PC-9 (cell line): Measurements from ENCODE around the gene SOD2. TPM values are rescaled to one million over a fixed set of nuclear protein-coding genes. Genes with fewer than 3 reads are reported as not detected.
A peak's percentile ranks its signal among the peaks of the same experiment; 100 is the strongest.

ENCODE experiments used
- Bru-seq: library from RNA; stranded (reverse); fragments of 400-500 nt; gene quantifications from one replicate; lab custom pipeline; 2021; lab: Mats Ljungman, UMichigan
- BruChase-seq, 2 experiments: library from RNA; stranded (reverse); fragments of 400-500 nt; gene quantifications; one replicate each; lab custom pipeline; 2021; lab: Mats Ljungman, UMichigan
- BruUV-seq: library from RNA; stranded (reverse); fragments of 400-500 nt; replicated peaks from 2 replicates; lab custom pipeline; 2021; lab: Mats Ljungman, UMichigan
- CTCF ChIA-PET: fragments of 300-600 bp; sonication (Branson Sonifier 250); formaldehyde crosslinking; loops from one replicate; lab custom pipeline; 2022; ENCODE audit warnings: antibody characterized with exemption; lab: Charles Lee
- POLR2A ChIA-PET: fragments of 300-600 bp; sonication (Branson Sonifier 250); formaldehyde crosslinking; loops from one replicate; lab custom pipeline; 2022; ENCODE audit warnings: antibody characterized with exemption; ENCODE audit not compliant: unreplicated experiment; lab: Charles Lee
- DNase-seq, 2 experiments: peaks; one replicate each; pipeline versions ENCODE4 v3.0.0 to v3.0.0-alpha.2; 2015 to 2022; ENCODE audit warnings: mixed read lengths in 1 of 2
- H2AFZ ChIP-seq: fragments of 200-600 bp; sonication (generic); 2 replicates; pipeline ENCODE4 v1.8.1; 2017; ENCODE audit warnings: antibody characterized with exemption
- H3F3A ChIP-seq: fragments of 200-600 bp; sonication (generic); 2 replicates; pipeline ENCODE4 v1.8.1; 2017; ENCODE audit warnings: antibody characterized with exemption, mild to moderate bottlenecking, low read depth; ENCODE audit not compliant: insufficient read depth
- H3K27ac ChIP-seq: fragments of 200-600 bp; sonication (generic); 2 replicates; pipeline ENCODE4 v1.6.1; 2016; ENCODE audit warnings: mixed run types
- H3K27me3 ChIP-seq: fragments of 200-600 bp; sonication (generic); 2 replicates; pipeline ENCODE4 v1.6.1; 2016; ENCODE audit warnings: low read depth, mixed run types; ENCODE audit not compliant: insufficient read depth
- H3K36me3 ChIP-seq: fragments of 200-600 bp; sonication (generic); 2 replicates; pipeline ENCODE4 v1.6.1; 2016; ENCODE audit warnings: low read depth, mixed run types
- H3K4me1 ChIP-seq: fragments of 200-600 bp; sonication (generic); replicated peaks from 2 replicates; pipeline ENCODE4 v1.6.1; 2016; ENCODE audit warnings: mixed run types; ENCODE audit not compliant: insufficient read depth
- H3K4me2 ChIP-seq: fragments of 200-600 bp; sonication (generic); 2 replicates; pipeline ENCODE4 v1.6.1; 2017; ENCODE audit warnings: mixed run types
- H3K4me3 ChIP-seq: fragments of 200-600 bp; sonication (generic); 2 replicates; pipeline ENCODE4 v1.6.1; 2016; ENCODE audit warnings: mixed run types
- H3K79me2 ChIP-seq: fragments of 200-600 bp; sonication (generic); 2 replicates; pipeline ENCODE4 v1.6.1; 2017; ENCODE audit warnings: low read depth, mixed run types
- H3K9me2 ChIP-seq: fragments of 200-600 bp; sonication (generic); 2 replicates; pipeline ENCODE4 v1.8.1; 2017; ENCODE audit warnings: mild to moderate bottlenecking; ENCODE audit not compliant: insufficient read depth
- H3K9me3 ChIP-seq: fragments of 200-600 bp; sonication (generic); 2 replicates; pipeline ENCODE4 v1.8.1; 2016; ENCODE audit warnings: low read depth; ENCODE audit not compliant: insufficient read depth
- H4K20me1 ChIP-seq: fragments of 200-600 bp; sonication (generic); 2 replicates; pipeline ENCODE4 v1.8.1; 2017; ENCODE audit not compliant: insufficient read depth
- CTCF ChIP-seq: fragments of 200-600 bp; sonication (generic); conservative IDR thresholded peaks from 2 replicates; pipeline ENCODE4 v1.6.1; 2017; ENCODE audit warnings: mixed run types, antibody characterized with exemption, mild to moderate bottlenecking, moderate library complexity
- EZH2 ChIP-seq: fragments of 200-600 bp; sonication (generic); IDR thresholded peaks from 2 replicates; pipeline ENCODE4 v1.8.0; 2017; ENCODE audit warnings: antibody characterized with exemption, low read depth
- intact Hi-C: fragments of 100-400 bp; cut with micrococcal nuclease; formaldehyde crosslinking; loops from one replicate; pipeline ENCODE4 v1.10.0; 2022; ENCODE audit not compliant: unreplicated experiment
- long read RNA-seq: library from polyadenylated mRNA; stranded (forward); transcript quantifications from one replicate; pipeline ENCODE4 v2.0.0, GENCODE V29; 2022
- total RNA-seq: library from RNA; stranded (reverse); gene quantifications from 2 replicates; pipeline ENCODE4 v1.2.3, GENCODE V29; 2021

The SOD2 gene
- total RNA-seq (49.6 and 63.3 TPM in 2 replicates), Bru-seq, nascent RNA (percentile 67 among the genes with signal in this experiment), BruChase-seq, experiment 1, labeled RNA remaining after a 2-hour chase (percentile 82 among the genes with signal in this experiment), BruChase-seq, experiment 2, labeled RNA remaining after a 6-hour chase (percentile 94 among the genes with signal in this experiment)
- long read RNA-seq, full-length matches to known transcripts = 22 of 42 reads
- long read RNA-seq, partial matches to known transcripts = 1 of 42 reads
- long read RNA-seq, other reads (novel, unspliced or antisense) = 19 of 42 reads

GRCh38 chr6:159693128-159693893 is at the start of gene SOD2:
TSS of gene SOD2 (minus strand) at chr6:159693241. CDS start at chr6:159693167, 74 bp downstream.
- peak within 1 kb of the TSS; percentile 97 for H3K4me3 ChIP-seq
- ChIA-PET POLR2A (interaction anchor here (0.6 kb wide), 2 partner anchors 34 to 96 kb away, joined by 3 to 9 read pairs; partner anchors contain the start of genes TCP1 and WTAP), CTCF (interaction anchor here (0.7 kb wide), 1 partner anchor 34 kb away, joined by 5 read pairs; the partner anchor contains the start of gene WTAP)
- no peaks in the 10 kb centered on the region for H3K9me2 ChIP-seq
- intact Hi-C loops = loop anchor here (1.0 to 10.0 kb wide), 4 partner anchors 69 to 761 kb away; partner anchors contain the start of genes ACAT2 and TCP1
- H3F3A ChIP-seq = 0 out of 2 replicates have a peak, but pooled peaks cover 14% of the 10 kb centered on the region
- BruUV-seq = no TSS peak
- no peaks in the 10 kb centered on the region for H4K20me1 ChIP-seq
- H3K4me2 ChIP-seq = peak within 1 kb of the TSS; percentile 99
- H3K9me3 ChIP-seq = no peaks in the 10 kb centered on the region
- H3K27me3 ChIP-seq = no peaks in the 10 kb centered on the region
- no peak for TF ChIP-seq CTCF
- no peak for TF ChIP-seq EZH2
- no peaks in the 10 kb centered on the region for H3K36me3 ChIP-seq
- peaks cover 20% of the 10 kb centered on the region for H3K79me2 ChIP-seq
- H3K4me1 ChIP-seq = peaks cover 23% of the 10 kb centered on the region
- peak; percentile 49 to 75 for DNase-seq
- peak within 1 kb of the TSS; percentile 87 for H2AFZ ChIP-seq
- peak within 1 kb of the TSS; percentile 58 for H3K27ac ChIP-seq

DNA sequence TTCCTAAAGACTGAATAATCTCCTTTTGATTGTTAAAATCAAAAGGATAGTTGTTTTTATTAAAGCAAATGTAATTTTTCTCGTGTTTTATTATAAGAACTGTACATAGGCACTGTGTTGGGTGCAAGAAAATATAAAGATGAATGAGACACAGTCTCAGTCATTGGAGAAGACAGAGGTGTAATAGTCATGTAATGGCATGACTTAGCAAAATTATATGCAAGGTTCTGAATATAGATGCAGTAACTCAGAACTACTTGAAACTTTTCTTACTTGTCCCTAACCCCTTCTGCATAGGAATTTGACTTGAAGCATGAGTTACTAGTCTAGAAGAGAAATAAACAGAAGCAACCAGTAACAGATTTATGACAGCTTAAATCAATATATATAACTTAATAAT is 49.1 kb upstream of the SOD2 start:
- Histone ChIP-seq H3K79me2 (peaks cover 47% of the 10 kb centered on the region), H3K27ac (peak overlapping the region; percentile 31; the same call in 1 of the 2 replicates), H4K20me1 (peaks cover 24% of the 10 kb centered on the region), H3K36me3 (peaks cover 56% of the 10 kb centered on the region), H3K9me3 (no peaks in the 10 kb centered on the region), H3K4me1 (no peaks in the 10 kb centered on the region), H3K4me2 (no peak overlapping the region), H2AFZ (no peak overlapping the region), H3F3A (peaks cover 21% of the 10 kb centered on the region; the same call in 1 of the 2 replicates), H3K9me2 (no peaks in the 10 kb centered on the region), H3K27me3 (no peaks in the 10 kb centered on the region), H3K4me3 (no peak overlapping the region)
- POLR2A ChIA-PET = no interaction called here
- no TSS peak for BruUV-seq
- DNase-seq = no peak
- no peak for TF ChIP-seq CTCF
- no peak for TF ChIP-seq EZH2
- intact Hi-C loops = no loop called here
- CTCF ChIA-PET = no interaction called here

GRCh38 chr6:159739341-159739740 is 46.3 kb upstream of the SOD2 start:
- H3K27me3 ChIP-seq = no peaks in the 10 kb centered on the region
- no peaks in the 10 kb centered on the region for H3K9me2 ChIP-seq
- intact Hi-C loops = no loop called here
- no peak for TF ChIP-seq CTCF
- TF ChIP-seq EZH2 = no peak
- H3F3A ChIP-seq = peaks cover 16% of the 10 kb centered on the region; the same call in 1 of the 2 replicates
- ChIA-PET POLR2A (interaction anchor here (0.6 kb wide), 1 partner anchor 24 kb away, joined by 5 read pairs; no protein-coding TSS in a partner anchor), CTCF (no interaction called here)
- no peaks in the 10 kb centered on the region for H3K9me3 ChIP-seq
- H3K79me2 ChIP-seq = peaks cover 75% of the 10 kb centered on the region
- BruUV-seq = no TSS peak
- H3K4me1 ChIP-seq = no peaks in the 10 kb centered on the region
- no peak overlapping the region for H3K4me2 ChIP-seq
- H4K20me1 ChIP-seq = peaks cover 46% of the 10 kb centered on the region
- no peak overlapping the region for H3K4me3 ChIP-seq
- DNase-seq = no peak
- H3K27ac ChIP-seq = no peak overlapping the region
- no peak overlapping the region for H2AFZ ChIP-seq
- H3K36me3 ChIP-seq = peaks cover 32% of the 10 kb centered on the region
